HuH-7 (cell line): ENCODE measurements around the gene PPP2R5C.
"Not testable (repeated sequence)": the region's sequence is repeated elsewhere in the genome, so short reads cannot be mapped to it uniquely, and the experiment has no call there.

Source experiments
- DNase-seq: peaks from one replicate; pipeline ENCODE4 v3.0.0; 2011; ENCODE audit warnings: low spot score

Gene PPP2R5C

GRCh38 chr14:101761032-101761880 lies at the start of gene PPP2R5C:
PPP2R5C (plus strand) TSS chr14:101761709; CDS start chr14:101761894, 185 bp downstream.
- DNase-seq = peak; percentile 93

- not testable (repeated sequence) for DNase-seq
Observed at GRCh38 chr14:101711857-101712233, 49.7 kb upstream of the PPP2R5C start.

DNA sequence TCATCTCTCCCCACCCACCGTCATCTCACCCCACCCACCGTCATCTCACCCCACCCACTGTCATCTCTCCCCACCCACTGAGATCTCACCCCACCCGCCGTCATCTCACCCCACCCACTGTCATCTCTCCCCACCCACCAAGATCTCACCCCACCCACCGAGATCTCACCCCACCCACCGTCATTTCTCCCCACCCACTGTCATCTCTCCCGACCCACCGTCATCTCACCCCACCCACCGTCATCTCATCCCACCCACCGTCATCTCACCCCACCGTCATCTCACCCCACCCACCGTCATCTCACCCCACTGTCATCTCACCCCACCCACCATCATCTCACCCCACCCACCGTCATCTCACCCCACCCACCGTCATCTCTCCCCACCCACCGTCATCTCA lies 49.2 kb upstream of the PPP2R5C start:
- DNase-seq = not testable (repeated sequence)

- DNase-seq = not testable (repeated sequence)
Observed at GRCh38 chr14:101713091-101713490, 48.4 kb upstream of the PPP2R5C start.

- no peak for DNase-seq
Observed at GRCh38 chr14:101713621-101714349, 47.7 kb upstream of the PPP2R5C start.

GRCh38 chr14:101714394-101714793 lies 47.1 kb upstream of the PPP2R5C start:
- DNase-seq = no peak

DNA sequence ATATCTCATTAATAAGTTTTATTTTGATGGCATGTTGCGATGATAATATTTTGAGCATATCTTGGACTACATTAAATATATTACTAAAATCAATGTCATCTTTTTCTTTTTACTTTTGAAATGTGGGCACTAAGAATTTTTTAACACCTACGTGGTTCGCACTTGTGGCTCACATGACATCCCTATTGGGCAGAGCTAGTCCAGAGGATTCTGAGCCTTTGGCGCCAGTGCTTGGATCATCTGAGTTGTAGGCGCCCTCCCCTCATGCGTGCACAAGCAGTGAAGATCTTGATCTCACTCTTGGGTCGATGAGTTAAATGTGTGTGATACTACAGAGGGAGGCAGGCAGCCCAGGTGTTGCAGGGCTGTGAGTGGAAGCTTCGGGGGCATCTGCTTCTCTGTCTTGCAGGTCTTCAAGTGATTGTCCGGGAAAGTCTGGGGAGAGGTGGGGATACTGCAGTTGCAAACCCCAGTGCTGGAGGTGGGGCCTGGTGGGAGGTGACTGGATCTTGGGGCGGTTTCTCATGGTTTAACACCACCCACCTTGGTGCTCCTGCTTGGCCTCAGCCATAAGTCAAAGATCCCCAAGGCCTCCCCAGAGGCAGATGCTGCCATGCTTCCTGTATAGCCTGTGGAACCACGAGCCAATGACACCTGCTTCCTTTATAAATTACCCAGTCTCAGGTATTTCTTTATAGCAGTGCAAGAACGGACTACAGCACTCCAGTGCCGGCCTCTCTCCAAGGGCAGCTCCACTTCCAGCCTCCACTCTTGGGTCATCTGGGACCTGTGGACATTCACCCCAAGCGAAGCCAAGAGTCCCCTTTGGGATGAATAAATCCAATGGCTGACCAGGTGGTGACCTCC lies 46.1 kb upstream of the PPP2R5C start:
- no peak for DNase-seq

- DNase-seq = no peak
Observed at GRCh38 chr14:101716077-101716950, 45.2 kb upstream of the PPP2R5C start.

GRCh38 chr14:101716956-101717662 lies 44.4 kb upstream of the PPP2R5C start:
- DNase-seq = no peak

DNA sequence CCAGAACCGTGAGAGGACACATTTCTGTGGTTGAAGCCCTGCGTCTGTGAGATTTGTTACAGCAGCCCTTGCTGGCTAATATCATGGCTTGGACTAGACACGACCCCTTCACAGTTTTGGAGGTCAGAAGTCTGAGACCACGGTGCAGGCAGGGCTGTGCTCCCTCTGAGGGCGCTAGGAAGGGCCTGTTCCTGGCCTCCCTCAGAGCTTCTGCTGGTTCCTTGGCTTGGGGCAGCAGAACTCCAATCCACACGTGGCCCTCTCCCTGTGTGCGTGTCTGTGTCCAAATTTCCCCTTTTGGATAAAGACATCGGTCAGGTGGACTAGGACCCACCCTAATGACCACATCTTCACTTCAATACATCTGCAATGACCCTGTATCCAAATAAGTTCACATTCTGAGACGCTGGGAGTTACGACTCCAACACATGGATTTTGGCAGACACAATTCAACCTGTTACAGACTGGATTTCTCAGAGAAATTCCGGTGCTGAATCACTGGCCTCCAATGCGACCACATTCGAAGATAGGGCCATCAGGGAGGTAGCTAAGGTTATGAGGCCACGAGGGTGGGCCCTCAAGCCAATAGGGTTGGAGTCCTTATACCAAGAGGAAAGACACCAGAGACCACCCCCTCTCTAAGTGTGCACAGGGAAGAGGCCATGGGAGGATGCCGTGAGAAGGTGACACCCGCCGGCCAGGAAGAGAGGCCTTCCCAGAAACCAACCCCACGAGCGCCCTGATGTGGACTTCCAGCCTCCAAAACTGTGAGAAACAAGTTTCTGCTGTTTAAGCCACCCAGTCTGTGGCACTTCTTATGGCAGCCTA lies 43.6 kb upstream of the PPP2R5C start:
- no peak for DNase-seq

DNA sequence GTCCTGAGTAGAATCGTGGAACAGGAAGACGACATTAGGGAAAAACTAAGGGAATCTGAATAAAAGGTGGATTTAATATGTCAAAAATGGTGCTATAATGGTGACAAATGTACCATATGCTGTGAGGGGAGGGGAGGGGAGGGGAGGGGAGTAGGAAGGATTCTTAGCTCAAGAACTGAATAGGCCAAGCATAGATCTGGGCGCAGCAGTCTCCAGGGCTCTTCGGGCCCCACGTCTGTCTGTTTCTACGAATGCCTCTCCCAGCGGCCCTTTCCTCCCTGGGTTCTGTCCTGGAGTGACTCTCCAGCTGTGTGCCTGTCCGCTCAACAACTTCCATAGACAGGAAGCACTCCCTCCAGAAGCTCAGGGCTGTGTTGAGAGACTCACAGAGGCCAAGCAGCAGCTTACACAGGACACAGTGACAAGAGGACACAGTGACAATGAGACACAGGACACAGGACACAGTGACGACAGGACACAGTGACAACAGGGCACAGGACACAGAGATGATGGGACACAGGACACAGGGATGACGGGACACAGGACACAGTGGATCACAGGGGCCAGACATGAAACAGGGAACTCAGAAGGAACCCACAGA lies 42.4 kb upstream of the PPP2R5C start:
- DNase-seq = no peak

DNA sequence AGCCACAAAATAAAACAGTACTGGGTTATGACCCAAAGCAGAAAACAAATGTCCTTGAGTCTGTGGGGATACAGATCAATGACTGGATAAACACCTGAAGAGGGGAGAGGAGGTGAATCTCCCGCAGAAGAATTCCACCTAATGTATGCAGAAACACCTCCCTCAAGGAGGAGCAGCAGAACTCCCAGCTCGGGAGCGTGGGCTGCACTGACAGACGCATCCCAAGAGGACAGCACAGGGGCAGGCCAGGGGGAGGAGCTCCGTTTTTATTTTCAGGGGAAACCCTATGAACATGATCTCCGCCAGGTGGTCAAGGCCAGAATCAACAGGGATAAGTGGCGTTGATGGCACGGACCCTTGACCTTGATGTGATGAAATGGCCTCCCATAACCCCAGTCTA lies 41.8 kb upstream of the PPP2R5C start:
- no peak for DNase-seq

DNA sequence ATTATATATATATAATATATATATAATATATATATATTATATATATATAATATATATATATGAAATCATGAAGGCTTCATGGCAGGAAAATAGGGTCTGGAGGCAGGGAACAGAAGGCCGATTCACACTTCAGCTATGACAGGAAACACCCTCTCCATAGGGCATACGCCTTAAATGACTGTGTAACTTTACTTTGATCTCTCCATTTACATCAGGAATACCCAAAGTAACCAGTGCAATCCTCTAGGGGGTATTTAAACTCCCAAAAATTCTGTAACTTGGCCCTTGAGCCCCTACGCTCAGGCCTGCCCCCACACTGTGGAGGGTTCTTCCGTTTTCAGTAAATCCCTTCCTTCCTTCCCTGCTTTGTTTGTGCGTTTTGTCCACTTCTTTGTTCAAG lies 40.4 kb upstream of the PPP2R5C start:
- DNase-seq = no peak

DNA sequence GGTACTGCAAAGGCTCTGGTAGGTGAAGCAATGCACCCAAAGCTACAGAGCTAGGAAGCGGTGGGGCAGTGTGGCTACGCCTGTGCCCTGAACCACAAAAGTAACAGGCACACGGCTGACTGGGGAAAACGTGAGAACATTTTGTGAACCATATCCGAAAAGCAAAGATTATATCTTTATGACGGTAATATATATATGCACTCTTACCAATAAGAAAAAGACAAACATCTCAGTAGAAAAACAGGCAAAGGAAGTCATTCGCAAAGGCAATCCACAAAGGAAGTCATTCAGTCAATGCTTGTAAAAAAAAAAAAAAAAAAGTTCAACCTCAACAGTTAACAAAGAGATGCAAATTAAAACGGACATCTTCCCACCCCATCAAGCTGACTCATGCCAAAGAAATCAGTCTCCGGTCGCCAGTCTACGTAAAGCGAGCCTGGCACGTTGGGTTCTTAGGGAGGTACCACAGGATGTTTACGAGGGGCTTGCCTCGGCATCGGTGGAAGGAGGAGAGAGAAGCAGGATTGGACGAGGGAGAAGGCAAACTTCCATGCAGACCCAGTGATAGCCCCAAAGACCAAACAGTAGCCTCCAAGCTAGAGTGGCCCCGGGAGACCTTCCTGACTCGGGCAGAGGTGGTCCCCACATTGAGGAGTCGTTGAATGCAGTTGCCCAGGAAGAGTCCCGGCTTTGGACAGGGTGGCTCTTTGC lies 39.4 kb upstream of the PPP2R5C start:
- no peak for DNase-seq

- no peak for DNase-seq
Observed at GRCh38 chr14:101723061-101723595, 38.4 kb upstream of the PPP2R5C start.

GRCh38 chr14:101725652-101726051 lies 35.9 kb upstream of the PPP2R5C start:
- not testable (repeated sequence) for DNase-seq

- DNase-seq = no peak
Observed at GRCh38 chr14:101726295-101726953, 35.1 kb upstream of the PPP2R5C start.

- no peak for DNase-seq
Observed at GRCh38 chr14:101726954-101727302, 34.6 kb upstream of the PPP2R5C start.
